HG03097 (cell line): ENCODE results near the gene SMIM22.

Source experiments
- ATAC-seq: cut with Tn5 transposase; IDR thresholded peaks from one replicate; pipeline ENCODE4 v1.9.1; 2021; ENCODE audit not compliant: unreplicated experiment, low FRiP score

The SMIM22 gene

GRCh38 chr16:4813251-4814003, 18.3 kb downstream of the SMIM22 start:
- ATAC-seq, result no peak

GRCh38 chr16:4814046-4814445, 18.9 kb downstream of the SMIM22 start:
- ATAC-seq, result no peak

- no peak for ATAC-seq
Observed at GRCh38 chr16:4814542-4815173, 19.5 kb downstream of the SMIM22 start.

DNA sequence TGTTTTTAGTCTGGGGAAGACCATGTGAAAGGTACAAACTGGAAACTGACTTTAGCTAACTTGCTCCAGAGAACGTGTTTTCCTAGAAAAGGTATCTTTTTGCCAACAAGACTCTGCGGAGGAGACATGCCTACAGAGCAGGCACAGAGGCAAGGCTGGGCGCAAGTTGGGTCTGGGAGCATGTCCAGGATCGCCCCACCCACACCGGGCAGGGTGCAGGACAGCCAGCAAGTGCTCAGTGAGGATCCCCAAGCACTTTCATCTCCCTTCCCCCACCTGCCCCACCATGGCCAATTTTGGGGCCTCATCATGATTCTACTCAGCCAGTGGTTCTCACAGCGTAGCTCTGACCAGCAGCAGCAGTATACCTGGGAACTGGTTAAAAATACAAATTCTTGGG, 25.5 kb downstream of the SMIM22 start:
- no peak for ATAC-seq

- ATAC-seq, result no peak
Observed at GRCh38 chr16:4825196-4825595, 30.0 kb downstream of the SMIM22 start.

GRCh38 chr16:4826526-4826925, 31.4 kb downstream of the SMIM22 start:
- ATAC-seq, result no peak

DNA sequence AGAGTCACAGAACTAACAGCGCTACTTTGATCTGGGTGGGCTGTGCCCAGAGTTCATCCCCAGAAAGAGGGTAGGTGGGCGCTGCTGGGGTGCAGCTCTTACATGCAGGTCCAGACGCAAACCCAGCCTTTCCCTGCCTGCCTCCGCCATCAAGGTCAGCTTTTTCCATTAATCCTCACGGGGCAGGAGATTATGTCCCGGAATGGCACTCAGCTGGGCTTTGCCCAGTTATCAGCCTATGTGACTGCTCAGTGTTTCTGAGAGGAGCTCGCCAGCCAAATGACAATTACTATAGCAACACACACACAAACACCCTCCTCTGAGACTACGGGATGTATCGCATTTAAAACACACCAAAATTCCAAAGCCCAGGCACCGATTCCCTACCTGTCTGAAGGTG, 31.8 kb downstream of the SMIM22 start:
- ATAC-seq, result no peak

- no peak for ATAC-seq
Observed at GRCh38 chr16:4828567-4829321, 33.6 kb downstream of the SMIM22 start.

DNA sequence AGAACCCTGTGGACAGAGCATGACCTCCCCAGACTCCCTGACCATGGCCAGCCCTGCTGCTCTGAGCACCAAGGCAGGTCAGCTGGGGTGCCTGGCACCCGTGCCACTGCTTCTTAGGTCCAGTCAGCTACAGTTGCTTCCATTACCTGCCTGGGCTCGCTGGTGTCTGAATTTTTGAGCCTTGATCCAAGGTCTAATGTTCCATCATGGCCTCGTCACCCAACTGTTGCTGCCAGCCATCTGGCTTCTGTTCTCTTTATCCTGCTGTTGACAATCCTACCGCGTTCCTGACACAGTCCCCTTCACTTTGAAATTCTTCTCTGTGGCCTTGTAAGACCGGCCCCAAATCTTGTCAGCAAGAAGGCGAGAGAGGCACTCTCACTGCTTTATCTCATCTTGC, 35.2 kb downstream of the SMIM22 start:
- no peak for ATAC-seq

GRCh38 chr16:4831616-4832015, 36.4 kb downstream of the SMIM22 start:
- no peak for ATAC-seq

- ATAC-seq, result no peak
Observed at GRCh38 chr16:4832698-4833343, 37.7 kb downstream of the SMIM22 start.

- ATAC-seq, result no peak
Observed at GRCh38 chr16:4833584-4833983, 38.4 kb downstream of the SMIM22 start.

GRCh38 chr16:4836727-4837126, 41.6 kb downstream of the SMIM22 start:
- no peak for ATAC-seq

GRCh38 chr16:4837733-4838501, 42.7 kb downstream of the SMIM22 start:
- ATAC-seq, result no peak

DNA sequence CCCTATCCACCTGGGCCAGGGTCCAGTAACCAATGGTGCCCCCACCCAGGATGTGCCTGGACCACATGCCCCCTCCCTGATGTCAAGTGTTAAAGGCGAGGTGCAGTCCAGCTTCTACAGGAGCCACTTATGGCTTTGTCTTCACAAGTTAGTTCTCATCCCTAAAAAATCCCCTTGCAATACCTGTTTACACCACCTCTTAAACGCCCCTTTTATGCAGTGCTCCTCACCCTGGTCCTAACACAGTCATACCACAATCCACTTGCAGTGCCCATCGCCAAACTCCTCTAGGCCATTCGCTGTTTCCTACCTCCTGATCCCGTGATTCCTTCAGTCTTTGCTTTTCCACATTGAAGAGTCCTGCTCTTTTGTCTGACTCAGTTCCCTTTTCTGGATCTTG, 44.8 kb downstream of the SMIM22 start:
- no peak for ATAC-seq

DNA sequence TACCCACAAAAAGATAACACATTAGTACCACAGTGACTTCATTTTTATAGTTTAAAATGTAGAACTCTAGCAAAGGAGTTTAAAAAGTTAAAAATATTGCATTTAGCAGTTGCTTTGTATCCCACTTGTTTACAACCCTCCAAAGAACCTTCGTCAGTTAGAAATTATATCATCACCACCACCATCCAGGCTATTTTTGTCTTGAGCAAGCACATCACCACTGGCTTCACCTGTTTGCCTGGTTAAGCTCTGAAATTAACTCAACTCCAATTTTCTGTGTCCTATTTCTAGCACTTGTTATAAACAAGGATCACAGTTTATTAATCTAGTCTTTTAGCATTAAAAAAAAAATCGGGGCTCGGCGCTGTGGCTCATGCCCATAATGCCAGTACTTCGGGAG, 45.8 kb downstream of the SMIM22 start:
- no peak for ATAC-seq
